OCI-LY7 (cell line): Measurements from ENCODE around the gene TTC16.

Experiments used
- EZH2phosphoT487 ChIP-seq: fragments of 200-600 bp; sonication (generic); IDR thresholded peaks from 2 replicates; pipeline ENCODE4 v1.6.1; 2018; ENCODE audit warnings: low read depth, borderline replicate concordance, mild to moderate bottlenecking, mixed run types, antibody characterized with exemption, low read length, moderate library complexity, mixed read lengths
- TF ChIP-seq, protein P1 (sequence below): fragments of 200-600 bp; sonication (generic); conservative IDR thresholded peaks from 2 replicates; pipeline ENCODE4 v1.5.1; 2014; ENCODE audit warnings: mild to moderate bottlenecking, antibody characterized with exemption, low read length, moderate library complexity, mixed read lengths

DNA sequence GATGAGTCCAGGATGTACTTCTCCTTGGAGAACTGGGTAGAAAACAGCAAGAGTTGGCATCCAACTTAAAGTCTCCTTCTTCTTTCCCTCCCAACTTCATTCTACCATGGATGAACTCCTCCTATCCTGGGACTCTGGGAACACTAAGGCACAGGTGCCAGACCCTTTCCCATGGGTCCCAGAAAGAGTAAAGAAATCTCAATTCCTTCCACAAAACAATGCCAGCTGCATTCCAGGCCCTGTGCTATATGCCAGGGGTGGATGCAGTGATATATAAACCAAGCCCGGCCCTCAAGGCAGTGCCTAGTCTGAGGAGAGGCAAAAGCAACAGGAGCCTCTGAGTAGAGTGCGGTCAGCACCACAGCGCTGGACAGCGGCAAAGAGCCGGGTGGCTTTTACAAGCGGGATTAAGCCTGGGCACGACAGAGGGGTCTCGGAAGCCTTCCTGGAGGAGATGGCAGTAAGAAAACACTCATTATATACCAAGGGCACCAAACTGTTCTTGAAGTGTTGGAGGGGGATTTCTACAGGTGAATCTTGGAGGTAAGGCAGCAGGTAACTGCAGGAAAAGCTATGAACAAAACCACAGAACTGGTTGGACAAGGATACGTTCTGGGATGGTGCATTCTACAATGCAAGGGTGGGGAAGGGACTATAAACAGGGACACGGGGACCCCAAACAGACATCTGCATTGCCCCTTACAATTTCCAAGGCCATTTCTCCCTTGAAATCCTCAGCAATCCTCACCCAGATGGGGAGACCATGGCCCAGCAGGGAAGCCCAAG, 35.6 kb downstream of the TTC16 start:
- TF ChIP-seq, protein P1, sequence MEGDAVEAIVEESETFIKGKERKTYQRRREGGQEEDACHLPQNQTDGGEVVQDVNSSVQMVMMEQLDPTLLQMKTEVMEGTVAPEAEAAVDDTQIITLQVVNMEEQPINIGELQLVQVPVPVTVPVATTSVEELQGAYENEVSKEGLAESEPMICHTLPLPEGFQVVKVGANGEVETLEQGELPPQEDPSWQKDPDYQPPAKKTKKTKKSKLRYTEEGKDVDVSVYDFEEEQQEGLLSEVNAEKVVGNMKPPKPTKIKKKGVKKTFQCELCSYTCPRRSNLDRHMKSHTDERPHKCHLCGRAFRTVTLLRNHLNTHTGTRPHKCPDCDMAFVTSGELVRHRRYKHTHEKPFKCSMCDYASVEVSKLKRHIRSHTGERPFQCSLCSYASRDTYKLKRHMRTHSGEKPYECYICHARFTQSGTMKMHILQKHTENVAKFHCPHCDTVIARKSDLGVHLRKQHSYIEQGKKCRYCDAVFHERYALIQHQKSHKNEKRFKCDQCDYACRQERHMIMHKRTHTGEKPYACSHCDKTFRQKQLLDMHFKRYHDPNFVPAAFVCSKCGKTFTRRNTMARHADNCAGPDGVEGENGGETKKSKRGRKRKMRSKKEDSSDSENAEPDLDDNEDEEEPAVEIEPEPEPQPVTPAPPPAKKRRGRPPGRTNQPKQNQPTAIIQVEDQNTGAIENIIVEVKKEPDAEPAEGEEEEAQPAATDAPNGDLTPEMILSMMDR = no peak
- TF ChIP-seq EZH2phosphoT487 = no peak
